Lower lobe of right lung (tissue), 2 donors: ENCODE results near the gene MEGF9. TPM values are rescaled to one million over a fixed set of nuclear protein-coding genes. Genes with fewer than 3 reads are reported as not detected.

Source experiments
- ATAC-seq, 2 donors: fragments of 200-7000 bp; cut with Tn5 transposase; one replicate each; pipeline ENCODE4 v1.9.1; 2020 to 2022; ENCODE audit warnings: mild to moderate bottlenecking in 2 of 2, moderate library complexity in 2 of 2
- DNase-seq: peaks from one replicate; pipeline ENCODE4 v3.0.0-alpha.2; 2020
- H3K27ac ChIP-seq: fragments of 200-600 bp; one replicate; pipeline ENCODE4 v1.8.0; 2022
- H3K27me3 ChIP-seq: fragments of 200-600 bp; one replicate; pipeline ENCODE4 v1.8.0; 2022; ENCODE audit warnings: low read depth
- H3K36me3 ChIP-seq: fragments of 200-600 bp; one replicate; pipeline ENCODE4 v1.8.0; 2022; ENCODE audit warnings: mild to moderate bottlenecking
- H3K4me1 ChIP-seq: fragments of 200-600 bp; one replicate; pipeline ENCODE4 v1.8.0; 2022
- H3K4me3 ChIP-seq: fragments of 200-600 bp; one replicate; pipeline ENCODE4 v1.8.0; 2022; ENCODE audit warnings: mild to moderate bottlenecking
- H3K9me3 ChIP-seq: fragments of 200-600 bp; one replicate; pipeline ENCODE4 v1.8.0; 2022
- intact Hi-C: fragments of 100-400 bp; cut with DNase I; formaldehyde crosslinking; loops from one replicate; pipeline ENCODE4 v1.11.0; 2022
- total RNA-seq: library from RNA; stranded (reverse); fragmentation: NEBNext Ultra II Directional; extraction: Animal tissue kit (Norgen Biotek cat#: 25700); gene quantifications from one replicate; pipeline ENCODE4 v1.2.1, GENCODE V29; 2021
- TF ChIP-seq, protein P1 (sequence below): fragments of 200-600 bp; IDR thresholded peaks from one replicate; pipeline ENCODE4 v1.8.0; 2022; ENCODE audit warnings: antibody characterized with exemption, mild to moderate bottlenecking
- donor health status: DM: no; HTN: yes; CAD: no; lungs with severe emphysema.

The MEGF9 gene
- total RNA-seq, 1 donor from 2014 or later, result 71.1 TPM

DNA sequence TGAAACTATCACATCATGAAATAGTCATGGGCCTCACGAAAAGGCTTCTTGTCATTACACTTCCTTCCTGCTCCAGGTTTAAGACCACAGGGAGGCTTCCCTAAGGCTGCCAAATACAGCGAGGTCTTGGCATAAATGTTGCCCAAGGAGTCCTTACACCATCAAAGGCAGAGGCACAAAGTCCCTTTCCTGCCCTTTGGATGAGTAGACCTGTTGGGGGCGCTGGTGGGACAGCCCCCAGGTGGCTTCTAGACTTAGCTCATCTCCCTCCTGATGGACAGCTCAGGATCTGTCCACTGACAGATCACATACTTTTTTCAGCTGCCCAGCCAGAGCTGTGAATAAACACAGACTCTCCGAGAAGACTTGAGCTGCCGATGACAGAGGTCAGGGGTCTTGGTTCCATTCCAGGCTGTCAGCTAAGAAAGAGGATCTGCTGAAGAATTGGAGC, 15.5 kb upstream of the MEGF9 start:
- peaks cover 54% of the 10 kb centered on the region for H3K4me1 ChIP-seq
- intact Hi-C loops, result no loop called here
- no peaks in the 10 kb centered on the region for H3K36me3 ChIP-seq
- TF ChIP-seq, protein P1, sequence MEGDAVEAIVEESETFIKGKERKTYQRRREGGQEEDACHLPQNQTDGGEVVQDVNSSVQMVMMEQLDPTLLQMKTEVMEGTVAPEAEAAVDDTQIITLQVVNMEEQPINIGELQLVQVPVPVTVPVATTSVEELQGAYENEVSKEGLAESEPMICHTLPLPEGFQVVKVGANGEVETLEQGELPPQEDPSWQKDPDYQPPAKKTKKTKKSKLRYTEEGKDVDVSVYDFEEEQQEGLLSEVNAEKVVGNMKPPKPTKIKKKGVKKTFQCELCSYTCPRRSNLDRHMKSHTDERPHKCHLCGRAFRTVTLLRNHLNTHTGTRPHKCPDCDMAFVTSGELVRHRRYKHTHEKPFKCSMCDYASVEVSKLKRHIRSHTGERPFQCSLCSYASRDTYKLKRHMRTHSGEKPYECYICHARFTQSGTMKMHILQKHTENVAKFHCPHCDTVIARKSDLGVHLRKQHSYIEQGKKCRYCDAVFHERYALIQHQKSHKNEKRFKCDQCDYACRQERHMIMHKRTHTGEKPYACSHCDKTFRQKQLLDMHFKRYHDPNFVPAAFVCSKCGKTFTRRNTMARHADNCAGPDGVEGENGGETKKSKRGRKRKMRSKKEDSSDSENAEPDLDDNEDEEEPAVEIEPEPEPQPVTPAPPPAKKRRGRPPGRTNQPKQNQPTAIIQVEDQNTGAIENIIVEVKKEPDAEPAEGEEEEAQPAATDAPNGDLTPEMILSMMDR, result no peak
- no peaks in the 10 kb centered on the region for H3K9me3 ChIP-seq
- H3K27ac ChIP-seq, result peak overlapping the region; percentile 61
- H3K4me3 ChIP-seq, result no peak overlapping the region
- DNase-seq, result no peak
- H3K27me3 ChIP-seq, result no peaks in the 10 kb centered on the region
- ATAC-seq, result peak in 1 of 2 donors; percentile 5

DNA sequence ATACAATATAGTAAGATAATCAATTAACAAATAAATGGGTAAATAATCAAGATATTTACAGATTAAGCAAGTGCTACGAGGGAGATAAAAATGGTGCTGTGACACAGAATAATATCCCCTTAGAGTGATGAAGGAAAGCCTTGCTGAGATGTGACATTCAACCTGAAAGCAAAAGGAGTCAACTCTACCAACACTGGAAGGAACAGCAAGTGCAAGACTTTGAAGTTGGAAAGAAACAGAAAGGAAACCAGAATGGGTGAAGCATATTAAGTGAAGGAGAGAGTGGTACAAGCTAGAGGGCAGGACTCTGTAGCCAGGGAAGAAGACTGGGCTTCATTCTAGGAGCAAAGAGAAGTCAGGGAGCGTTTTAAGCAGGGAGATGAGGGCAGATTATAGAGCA, 12.2 kb upstream of the MEGF9 start:
- TF ChIP-seq, protein P1, result no peak
- Histone ChIP-seq H3K36me3 (no peaks in the 10 kb centered on the region), H3K27ac (no peak overlapping the region), H3K27me3 (no peaks in the 10 kb centered on the region), H3K9me3 (no peaks in the 10 kb centered on the region), H3K4me1 (peaks cover 27% of the 10 kb centered on the region), H3K4me3 (no peak overlapping the region)
- intact Hi-C loops, result no loop called here
- no peak for ATAC-seq
- DNase-seq, result no peak

DNA sequence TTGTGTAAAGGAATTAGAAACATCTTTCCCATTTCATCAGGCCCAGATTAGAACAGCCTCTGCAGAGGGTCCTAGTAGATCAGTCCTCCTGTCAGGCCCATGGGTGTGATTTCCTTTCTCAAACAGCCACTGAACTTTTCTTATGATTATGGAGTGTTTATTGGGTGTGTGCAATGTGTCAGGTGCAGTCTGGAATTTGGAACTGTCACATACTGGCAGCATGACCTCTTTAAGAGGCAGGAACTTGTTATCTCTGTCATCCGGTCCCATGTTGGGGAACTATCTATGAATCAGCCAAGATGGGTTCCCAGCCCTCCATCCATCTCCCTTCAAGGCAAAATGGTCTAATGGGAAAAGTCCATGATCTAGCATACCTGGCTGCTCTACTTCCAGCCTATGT, 11.6 kb upstream of the MEGF9 start:
- Histone ChIP-seq H3K4me1 (peaks cover 21% of the 10 kb centered on the region), H3K27ac (no peak overlapping the region), H3K4me3 (no peak overlapping the region), H3K27me3 (no peaks in the 10 kb centered on the region), H3K9me3 (no peaks in the 10 kb centered on the region), H3K36me3 (no peaks in the 10 kb centered on the region)
- ATAC-seq (no peak), DNase-seq (no peak)
- intact Hi-C loops, result no loop called here
- TF ChIP-seq, protein P1, result no peak

DNA sequence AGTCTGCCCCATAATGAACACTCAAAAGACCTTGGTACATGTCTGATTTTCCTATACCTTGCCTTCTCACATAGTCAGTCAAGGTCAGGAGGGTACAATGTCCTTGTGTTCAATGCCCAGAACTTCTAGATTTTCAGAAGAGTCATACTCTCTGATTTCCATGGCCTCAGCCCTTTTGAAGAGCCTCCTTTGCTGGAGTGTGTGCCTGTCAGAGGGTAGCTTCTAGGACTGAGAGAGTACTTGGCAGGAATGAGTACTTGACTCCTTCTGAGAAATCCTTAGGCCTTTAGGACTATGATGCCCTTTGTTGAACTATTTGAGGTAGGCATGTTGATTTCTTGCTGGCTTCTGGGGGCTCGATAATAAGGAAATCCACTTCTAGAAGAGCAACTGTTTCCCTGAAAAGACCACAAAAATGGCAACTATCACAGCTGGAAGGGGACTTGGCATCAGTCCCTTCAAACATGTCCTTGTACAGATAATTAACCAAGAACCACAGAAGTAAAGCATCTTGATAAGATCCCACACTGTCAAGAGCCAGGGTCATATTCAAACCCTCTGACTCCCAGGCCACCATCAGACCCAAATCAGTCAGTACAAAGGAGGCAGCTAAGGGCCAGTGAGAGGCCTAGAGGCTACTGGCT, 10.6 kb upstream of the MEGF9 start:
- DNase-seq (no peak), ATAC-seq (peak; percentile 77 to 87)
- Histone ChIP-seq H3K27me3 (no peaks in the 10 kb centered on the region), H3K4me3 (no peak overlapping the region), H3K9me3 (no peaks in the 10 kb centered on the region), H3K4me1 (peaks cover 14% of the 10 kb centered on the region), H3K27ac (peak overlapping the region; percentile 26), H3K36me3 (no peaks in the 10 kb centered on the region)
- TF ChIP-seq, protein P1, result no peak
- intact Hi-C loops, result no loop called here

DNA sequence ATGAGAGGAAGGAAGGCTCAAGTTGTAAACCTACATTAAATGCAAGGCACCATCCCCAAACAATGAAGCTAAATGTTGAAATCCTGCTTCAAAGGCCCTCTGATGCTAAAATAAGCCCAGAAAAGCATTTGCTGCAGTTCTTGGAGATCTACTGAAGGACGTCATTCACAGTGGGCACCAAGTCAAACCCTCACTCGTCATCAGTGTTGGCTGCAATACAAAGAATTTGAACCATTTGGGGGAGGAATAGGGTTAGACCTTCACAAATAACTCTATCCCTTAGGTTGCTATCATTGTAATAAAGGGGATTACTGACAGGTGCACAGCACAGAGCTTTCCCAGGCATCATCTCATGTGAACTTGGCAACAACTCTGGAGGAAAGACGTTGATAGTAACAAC, 9.3 kb upstream of the MEGF9 start:
- ATAC-seq (peak; percentile 47 to 84), DNase-seq (no peak)
- H3K36me3 ChIP-seq, result no peaks in the 10 kb centered on the region
- intact Hi-C loops, result no loop called here
- H3K27ac ChIP-seq, result peak overlapping the region; percentile 26
- no peak overlapping the region for H3K4me3 ChIP-seq
- no peaks in the 10 kb centered on the region for H3K27me3 ChIP-seq
- H3K4me1 ChIP-seq, result peaks cover 4% of the 10 kb centered on the region
- H3K9me3 ChIP-seq, result no peaks in the 10 kb centered on the region
- TF ChIP-seq, protein P1, result no peak
